Measurements from ENCODE around the gene AK4. TPM values are rescaled to one million over a fixed set of nuclear protein-coding genes. Genes with fewer than 3 reads are reported as not detected.
"Not testable (repeated sequence)": the region's sequence is repeated elsewhere in the genome, so short reads cannot be mapped to it uniquely, and the experiment has no call there.

The AK4 gene
- 22.4 and 23.4 TPM in 2 replicates for total RNA-seq
- long read RNA-seq, full-length matches to known transcripts: 45 of 61 reads
- long read RNA-seq, partial matches to known transcripts: 0 of 61 reads
- long read RNA-seq, other reads (novel, unspliced or antisense): 16 of 61 reads

GRCh38 chr1:65148178-65148547 is at the start of gene AK4:
TSS of gene AK4 (plus strand) at chr1:65148203. CDS start at chr1:65148408, 205 bp downstream.
- not testable (repeated sequence) for H3K9me3 Mint-ChIP-seq (ENCODE audit: unreplicated experiment); DNase-seq (ENCODE audit: extremely low spot score, unreplicated experiment); H3K36me3 Mint-ChIP-seq (ENCODE audit: unreplicated experiment)
- peaks cover 24% of the 10 kb centered on the region for H3K4me1 Mint-ChIP-seq (ENCODE audit: unreplicated experiment)
- peak within 1 kb of the TSS; percentile 79 for H3K4me3 Mint-ChIP-seq (ENCODE audit: unreplicated experiment)
- H3K27ac Mint-ChIP-seq (ENCODE audit: unreplicated experiment): peak within 1 kb of the TSS; percentile 56
- peaks cover 16% of the 10 kb centered on the region for H3K27me3 Mint-ChIP-seq (ENCODE audit: unreplicated experiment)

DNA sequence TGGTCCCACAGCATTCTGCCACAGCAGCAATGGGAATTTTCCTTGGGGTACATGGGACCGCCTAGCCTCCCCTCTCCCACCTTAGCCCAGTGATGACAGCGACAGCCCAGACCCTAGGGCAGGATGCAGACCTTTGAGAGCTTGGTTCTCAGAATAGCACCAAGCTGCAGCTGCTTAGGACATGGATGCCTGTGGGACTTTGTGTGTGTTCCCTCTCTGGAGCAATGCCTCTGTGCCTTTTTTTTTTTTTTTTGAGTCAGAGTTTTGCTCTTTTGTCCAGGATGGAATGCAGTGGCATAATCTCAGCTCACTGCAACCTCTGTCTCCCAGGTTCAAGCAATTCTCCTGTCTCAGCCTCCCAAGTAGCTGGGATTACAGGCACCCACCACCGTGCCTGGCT is 44.2 kb upstream of the AK4 start:
- H3K4me3 Mint-ChIP-seq (ENCODE audit: unreplicated experiment): no peak overlapping the region
- no peak overlapping the region for H3K27ac Mint-ChIP-seq (ENCODE audit: unreplicated experiment)
- peaks cover 12% of the 10 kb centered on the region for H3K4me1 Mint-ChIP-seq (ENCODE audit: unreplicated experiment)

DNA sequence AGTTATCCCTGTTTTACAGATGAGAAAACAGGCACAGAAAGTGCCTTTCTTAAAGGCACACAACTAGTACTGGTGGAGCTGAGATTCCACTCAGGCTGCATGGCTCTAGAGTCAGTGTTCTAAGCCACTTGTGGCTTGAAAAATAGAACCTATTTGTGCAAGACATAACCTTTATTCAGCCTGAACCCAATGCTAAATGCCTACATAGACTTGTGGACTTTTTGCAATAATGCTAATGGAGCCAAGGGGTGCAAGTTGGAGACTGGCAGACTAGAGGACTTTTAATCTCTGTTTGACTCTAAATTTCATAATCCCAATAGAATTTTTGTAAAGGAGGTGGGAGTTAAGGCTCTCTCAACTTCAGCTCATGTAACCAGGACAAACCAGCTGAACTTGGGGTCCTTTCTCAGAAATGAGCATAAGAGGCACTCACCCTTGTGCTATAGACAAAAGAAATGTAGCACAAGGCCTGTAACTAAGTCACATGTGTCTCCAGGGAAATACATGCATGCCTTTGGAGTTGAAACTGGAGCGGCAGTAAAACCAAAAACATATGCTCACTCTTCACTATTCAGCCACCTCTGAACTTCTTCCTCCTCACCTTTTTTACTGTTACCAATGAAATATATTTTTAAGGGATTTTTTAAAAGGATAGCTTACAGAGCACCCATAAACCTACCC is 43.0 kb upstream of the AK4 start:
- DNase-seq (ENCODE audit: extremely low spot score, unreplicated experiment): no peak
- no peak overlapping the region for H3K4me3 Mint-ChIP-seq (ENCODE audit: unreplicated experiment)

More for the DNA sequence above, 44.2 kb upstream of the AK4 start:
- TF ChIP-seq, protein P1, sequence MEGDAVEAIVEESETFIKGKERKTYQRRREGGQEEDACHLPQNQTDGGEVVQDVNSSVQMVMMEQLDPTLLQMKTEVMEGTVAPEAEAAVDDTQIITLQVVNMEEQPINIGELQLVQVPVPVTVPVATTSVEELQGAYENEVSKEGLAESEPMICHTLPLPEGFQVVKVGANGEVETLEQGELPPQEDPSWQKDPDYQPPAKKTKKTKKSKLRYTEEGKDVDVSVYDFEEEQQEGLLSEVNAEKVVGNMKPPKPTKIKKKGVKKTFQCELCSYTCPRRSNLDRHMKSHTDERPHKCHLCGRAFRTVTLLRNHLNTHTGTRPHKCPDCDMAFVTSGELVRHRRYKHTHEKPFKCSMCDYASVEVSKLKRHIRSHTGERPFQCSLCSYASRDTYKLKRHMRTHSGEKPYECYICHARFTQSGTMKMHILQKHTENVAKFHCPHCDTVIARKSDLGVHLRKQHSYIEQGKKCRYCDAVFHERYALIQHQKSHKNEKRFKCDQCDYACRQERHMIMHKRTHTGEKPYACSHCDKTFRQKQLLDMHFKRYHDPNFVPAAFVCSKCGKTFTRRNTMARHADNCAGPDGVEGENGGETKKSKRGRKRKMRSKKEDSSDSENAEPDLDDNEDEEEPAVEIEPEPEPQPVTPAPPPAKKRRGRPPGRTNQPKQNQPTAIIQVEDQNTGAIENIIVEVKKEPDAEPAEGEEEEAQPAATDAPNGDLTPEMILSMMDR (IDR thresholded peaks at IDR 0.05): no peak
- DNase-seq (ENCODE audit: extremely low spot score, unreplicated experiment): no peak
- H3K36me3 Mint-ChIP-seq (ENCODE audit: unreplicated experiment): peaks cover 3% of the 10 kb centered on the region
- peaks cover 5% of the 10 kb centered on the region for H3K9me3 Mint-ChIP-seq (ENCODE audit: unreplicated experiment)
- peaks cover 2% of the 10 kb centered on the region for H3K27me3 Mint-ChIP-seq (ENCODE audit: unreplicated experiment)

DNA sequence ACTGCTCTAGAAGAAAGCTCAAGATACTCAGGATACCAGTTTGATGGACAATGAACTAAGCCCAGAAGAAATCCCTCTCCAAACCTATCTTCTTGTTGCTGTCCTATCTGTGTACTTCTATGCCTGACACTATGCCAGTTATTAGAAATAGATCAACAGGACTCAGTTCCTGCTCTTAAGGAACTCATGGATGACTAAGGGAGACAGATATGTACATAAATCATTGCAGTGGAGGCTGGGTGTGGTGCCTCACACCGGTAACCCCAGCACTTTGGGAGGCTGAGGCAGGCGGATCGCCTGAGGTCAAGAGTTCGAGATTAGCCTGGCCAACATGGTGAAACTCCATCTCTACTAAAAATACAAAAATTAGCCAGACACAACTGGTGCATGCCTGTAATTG is 42.4 kb upstream of the AK4 start:
- Mint-ChIP-seq H3K36me3 (ENCODE audit: unreplicated experiment) (no peaks in the 10 kb centered on the region), H3K4me1 (ENCODE audit: unreplicated experiment) (peaks cover 12% of the 10 kb centered on the region), H3K27me3 (ENCODE audit: unreplicated experiment) (peaks cover 2% of the 10 kb centered on the region), H3K27ac (ENCODE audit: unreplicated experiment) (peak overlapping the region; percentile 54), H3K4me3 (ENCODE audit: unreplicated experiment) (no peak overlapping the region), H3K9me3 (ENCODE audit: unreplicated experiment) (no peaks in the 10 kb centered on the region)
- TF ChIP-seq, protein P1 (IDR thresholded peaks at IDR 0.05): no peak
- DNase-seq (ENCODE audit: extremely low spot score, unreplicated experiment): no peak

More for the DNA sequence above, 43.0 kb upstream of the AK4 start:
- Mint-ChIP-seq H3K27ac (ENCODE audit: unreplicated experiment) (peak overlapping the region; percentile 54), H3K9me3 (ENCODE audit: unreplicated experiment) (no peaks in the 10 kb centered on the region), H3K4me1 (ENCODE audit: unreplicated experiment) (peaks cover 12% of the 10 kb centered on the region), H3K36me3 (ENCODE audit: unreplicated experiment) (no peaks in the 10 kb centered on the region), H3K27me3 (ENCODE audit: unreplicated experiment) (peaks cover 2% of the 10 kb centered on the region)
- TF ChIP-seq, protein P1 (IDR thresholded peaks at IDR 0.05): no peak

- Mint-ChIP-seq H3K36me3 (ENCODE audit: unreplicated experiment) (no peaks in the 10 kb centered on the region), H3K27ac (ENCODE audit: unreplicated experiment) (no peak overlapping the region), H3K27me3 (ENCODE audit: unreplicated experiment) (peaks cover 2% of the 10 kb centered on the region), H3K4me1 (ENCODE audit: unreplicated experiment) (peaks cover 12% of the 10 kb centered on the region), H3K9me3 (ENCODE audit: unreplicated experiment) (no peaks in the 10 kb centered on the region), H3K4me3 (ENCODE audit: unreplicated experiment) (no peak overlapping the region)
- TF ChIP-seq, protein P1 (IDR thresholded peaks at IDR 0.05): no peak
- no peak for DNase-seq (ENCODE audit: extremely low spot score, unreplicated experiment)
Observed at GRCh38 chr1:65108025-65108642, 39.9 kb upstream of the AK4 start.
